Hepatocyte (in vitro differentiated cells): ENCODE data around the gene GUCY1A2.

Experiments
- EZH2 ChIP-seq: fragments of 200-600 bp; sonication (generic); IDR thresholded peaks from 2 replicates; pipeline ENCODE4 v1.6.1; 2016; ENCODE audit warnings: antibody characterized with exemption, mild to moderate bottlenecking, borderline replicate concordance
- TF ChIP-seq, protein P1 (sequence below): fragments of 200-600 bp; sonication (generic); IDR thresholded peaks from 2 replicates; pipeline ENCODE4 v1.5.1; 2016; ENCODE audit warnings: antibody characterized with exemption, mild to moderate bottlenecking; ENCODE audit not compliant: poor library complexity

DNA sequence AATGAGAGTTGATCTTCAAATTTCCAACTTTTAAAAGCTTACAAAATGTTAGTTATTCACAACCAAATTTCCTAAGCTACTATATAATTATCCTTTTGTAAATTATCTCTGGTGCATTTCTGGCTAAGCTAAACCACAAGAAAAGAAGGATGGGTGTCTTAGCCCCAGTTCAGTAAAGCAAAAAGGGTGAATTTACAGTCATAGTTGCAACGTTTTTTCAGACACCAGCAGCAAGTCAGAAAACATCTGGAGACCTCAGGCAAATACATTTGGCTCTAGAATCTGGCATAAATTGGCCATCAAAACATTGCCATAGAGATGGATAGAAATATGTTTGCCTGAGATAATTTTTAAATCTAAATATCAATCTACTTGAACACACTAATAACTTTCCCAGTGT is 257.0 kb downstream of the GUCY1A2 start:
- no peak for TF ChIP-seq EZH2
- TF ChIP-seq, protein P1, sequence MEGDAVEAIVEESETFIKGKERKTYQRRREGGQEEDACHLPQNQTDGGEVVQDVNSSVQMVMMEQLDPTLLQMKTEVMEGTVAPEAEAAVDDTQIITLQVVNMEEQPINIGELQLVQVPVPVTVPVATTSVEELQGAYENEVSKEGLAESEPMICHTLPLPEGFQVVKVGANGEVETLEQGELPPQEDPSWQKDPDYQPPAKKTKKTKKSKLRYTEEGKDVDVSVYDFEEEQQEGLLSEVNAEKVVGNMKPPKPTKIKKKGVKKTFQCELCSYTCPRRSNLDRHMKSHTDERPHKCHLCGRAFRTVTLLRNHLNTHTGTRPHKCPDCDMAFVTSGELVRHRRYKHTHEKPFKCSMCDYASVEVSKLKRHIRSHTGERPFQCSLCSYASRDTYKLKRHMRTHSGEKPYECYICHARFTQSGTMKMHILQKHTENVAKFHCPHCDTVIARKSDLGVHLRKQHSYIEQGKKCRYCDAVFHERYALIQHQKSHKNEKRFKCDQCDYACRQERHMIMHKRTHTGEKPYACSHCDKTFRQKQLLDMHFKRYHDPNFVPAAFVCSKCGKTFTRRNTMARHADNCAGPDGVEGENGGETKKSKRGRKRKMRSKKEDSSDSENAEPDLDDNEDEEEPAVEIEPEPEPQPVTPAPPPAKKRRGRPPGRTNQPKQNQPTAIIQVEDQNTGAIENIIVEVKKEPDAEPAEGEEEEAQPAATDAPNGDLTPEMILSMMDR = no peak
